CD14-positive monocyte (primary cell): ENCODE measurements around the gene TSC22D1. TPM values are rescaled to one million over a fixed set of nuclear protein-coding genes. Genes with fewer than 3 reads are reported as not detected.

Experiments
- DNase-seq, 3 donors: peaks; one replicate each; pipeline ENCODE4 v3.0.0-alpha.2; 2011 to 2022
- H2AFZ ChIP-seq: 2 replicates; pipeline ENCODE4 v1.6.0; 2012; ENCODE audit warnings: mild to moderate bottlenecking, low read depth, low read length, inconsistent platforms; ENCODE audit not compliant: insufficient read depth, poor library complexity, severe bottlenecking
- H3K27ac ChIP-seq, 2 donors: 1 replicate in 1 of 2; 2 replicates in 1 of 2; pipeline ENCODE4 v1.5.1; 2012 to 2013; ENCODE audit warnings: low read length in 2 of 2, control low read depth in 1 of 2, inconsistent platforms in 1 of 2, low read depth in 1 of 2, mild to moderate bottlenecking in 1 of 2
- H3K27me3 ChIP-seq, 2 donors: one replicate each; pipeline versions ENCODE4 v1.6.0 to v1.6.1; 2011 to 2013; ENCODE audit warnings: low read length in 2 of 2; ENCODE audit not compliant: control insufficient read depth in 2 of 2, insufficient read depth in 2 of 2
- H3K36me3 ChIP-seq, 2 donors: replicated peaks in 1 of 2; 1 replicate in 1 of 2; 2 replicates in 1 of 2; pipeline versions ENCODE4 v1.5.1 to v1.6.1; 2012 to 2013; ENCODE audit warnings: low read length in 2 of 2, control low read depth in 1 of 2, inconsistent platforms in 1 of 2, mild to moderate bottlenecking in 1 of 2; ENCODE audit not compliant: insufficient read depth in 2 of 2, control insufficient read depth in 1 of 2
- H3K4me1 ChIP-seq, 2 donors: 1 replicate in 1 of 2; 2 replicates in 1 of 2; pipeline versions ENCODE4 v1.5.1 to v1.6.1; 2012 to 2013; ENCODE audit warnings: low read length in 2 of 2, control low read depth in 1 of 2, inconsistent platforms in 1 of 2, mild to moderate bottlenecking in 1 of 2, moderate library complexity in 1 of 2; ENCODE audit not compliant: insufficient read depth in 2 of 2, control insufficient read depth in 1 of 2
- H3K4me2 ChIP-seq: replicated peaks from 2 replicates; pipeline ENCODE3; 2012; ENCODE audit warnings: low read length, moderate library complexity, mild to moderate bottlenecking; ENCODE audit not compliant: poor library complexity, severe bottlenecking; ENCODE audit errors: extremely low read depth
- H3K4me3 ChIP-seq, 3 experiments: fragments of 200-600 bp in 1 of 3; sonication (generic) in 1 of 3; replicated peaks in 1 of 3; 1 replicate in 2 of 3; 2 replicates in 1 of 3; pipeline ENCODE4 v1.5.1; 2011 to 2013; ENCODE audit warnings: low read length in 3 of 3, mild to moderate bottlenecking in 3 of 3, control low read depth in 2 of 3, low read depth in 2 of 3, inconsistent platforms in 1 of 3, moderate library complexity in 1 of 3
- H3K79me2 ChIP-seq: 2 replicates; pipeline ENCODE4 v1.6.0; 2012; ENCODE audit warnings: mild to moderate bottlenecking, control low read depth, inconsistent platforms, low read length, moderate library complexity; ENCODE audit not compliant: insufficient read depth
- H3K9ac ChIP-seq: 2 replicates; pipeline ENCODE4 v1.6.0; 2017; ENCODE audit warnings: low read length, mild to moderate bottlenecking; ENCODE audit not compliant: insufficient read depth, poor library complexity, severe bottlenecking
- H3K9me3 ChIP-seq, 2 donors: replicated peaks in 1 of 2; 1 replicate in 1 of 2; 2 replicates in 1 of 2; pipeline versions ENCODE4 v1.5.1 to v1.6.1; 2012 to 2013; ENCODE audit warnings: low read length in 2 of 2, control low read depth in 1 of 2; ENCODE audit not compliant: control insufficient read depth in 1 of 2, insufficient read depth in 1 of 2
- H4K20me1 ChIP-seq: 2 replicates; pipeline ENCODE4 v1.6.0; 2012; ENCODE audit warnings: mild to moderate bottlenecking, low read length, control low read depth, moderate library complexity; ENCODE audit not compliant: insufficient read depth
- H3K27ac Mint-ChIP-seq, 7 donors: one replicate each; pipeline ENCODE4 v1.8.0; 2020; ENCODE audit warnings: mild to moderate bottlenecking in 7 of 7, mixed read lengths in 7 of 7, moderate library complexity in 6 of 7, inconsistent platforms in 2 of 7
- H3K27me3 Mint-ChIP-seq, 3 donors: one replicate each; pipeline ENCODE4 v1.8.0; 2021 to 2022; ENCODE audit warnings: low read depth in 3 of 3, mild to moderate bottlenecking in 3 of 3, mixed read lengths in 3 of 3, moderate library complexity in 3 of 3, inconsistent platforms in 1 of 3
- H3K36me3 Mint-ChIP-seq, 2 donors: one replicate each; pipeline ENCODE4 v1.8.0; 2020; ENCODE audit warnings: mixed read lengths in 2 of 2, inconsistent platforms in 1 of 2, mild to moderate bottlenecking in 1 of 2
- H3K4me1 Mint-ChIP-seq: one replicate; pipeline ENCODE4 v1.8.0; 2020; ENCODE audit warnings: mild to moderate bottlenecking, mixed read lengths
- H3K4me3 Mint-ChIP-seq, 2 donors: one replicate each; pipeline ENCODE4 v1.8.0; 2020; ENCODE audit warnings: mild to moderate bottlenecking in 2 of 2, mixed read lengths in 2 of 2, moderate library complexity in 1 of 2
- H3K9me3 Mint-ChIP-seq, 7 donors: one replicate each; pipeline ENCODE4 v1.8.0; 2020 to 2022; ENCODE audit warnings: mixed read lengths in 7 of 7, mild to moderate bottlenecking in 6 of 7, moderate library complexity in 6 of 7, inconsistent platforms in 2 of 7
- CTCF ChIP-seq: fragments of 200-600 bp; IDR thresholded peaks from one replicate; pipeline ENCODE4 v1.8.0; 2022; ENCODE audit warnings: antibody characterized with exemption, mild to moderate bottlenecking
- WGBS: methylation state at CpG from one replicate; pipeline ENCODE4 v1.1.5; 2013; ENCODE audit warnings: missing lambda C conversion rate; ENCODE audit not compliant: insufficient coverage; 5-methylcytosine and 5-hydroxymethylcytosine counted together
- intact Hi-C, 2 donors: fragments of 100-400 bp; cut with micrococcal nuclease; formaldehyde crosslinking; loops; one replicate each; pipeline versions ENCODE4 v1.15.0 to v1.15.1; 2023
- polyA plus RNA-seq, 3 donors: library from polyadenylated mRNA; depleted of rRNA in 1 of 3; unstranded in 2 of 3; stranded (reverse) in 1 of 3; fragments of 300-500 nt in 2 of 3; fragments of >200 nt in 1 of 3; fragmentation: Illumina TruSeq in 2 of 3; gene quantifications; 1 replicate in 2 of 3; 2 replicates in 1 of 3; pipeline ENCODE4 v1.2.3, GENCODE V29; 2012 to 2021

The TSC22D1 gene
- polyA plus RNA-seq, 3 donors = 1.9 to 10.4 (median 3.1) TPM

GRCh38 chr13:44410328-44410859, 165.7 kb downstream of the TSC22D1 start:
- Histone ChIP-seq H3K4me1 (peaks cover 0 to 3% of the 10 kb centered on the region in 2 donors), H3K4me3 (no peak overlapping the region), H4K20me1 (no peaks in the 10 kb centered on the region), H3K27ac (no peak overlapping the region), H3K9me3 (no peaks in the 10 kb centered on the region), H3K36me3 (no peaks in the 10 kb centered on the region), H2AFZ (no peak overlapping the region), H3K9ac (no peak overlapping the region), H3K79me2 (no peaks in the 10 kb centered on the region), H3K4me2 (no peak overlapping the region), H3K27me3 (no peaks in the 10 kb centered on the region)
- H3K4me1 Mint-ChIP-seq = peaks cover 20% of the 10 kb centered on the region
- H3K27ac Mint-ChIP-seq = no peak overlapping the region
- H3K27me3 Mint-ChIP-seq = peaks cover 11 to 14% (median 11%) of the 10 kb centered on the region in 3 donors
- intact Hi-C loops = no loop called here
- H3K9me3 Mint-ChIP-seq = peaks cover 0 to 3% (median 0%) of the 10 kb centered on the region in 7 donors
- H3K4me3 Mint-ChIP-seq = no peak overlapping the region
- DNase-seq = no peak
- 77% methylated on average over 3 of the region's 6 CpGs for WGBS
- H3K36me3 Mint-ChIP-seq = no peaks in the 10 kb centered on the region
- TF ChIP-seq CTCF = no peak

GRCh38 chr13:44409595-44409994, 166.5 kb downstream of the TSC22D1 start:
- H3K79me2 ChIP-seq = no peaks in the 10 kb centered on the region
- no peak overlapping the region for H3K27ac ChIP-seq
- Mint-ChIP-seq H3K4me3 (no peak overlapping the region), H3K9me3 (peaks cover 0 to 2% (median 0%) of the 10 kb centered on the region in 7 donors), H3K4me1 (peaks cover 21% of the 10 kb centered on the region), H3K27ac (no peak overlapping the region), H3K27me3 (peaks cover 11 to 17% (median 14%) of the 10 kb centered on the region in 3 donors), H3K36me3 (no peaks in the 10 kb centered on the region)
- no peaks in the 10 kb centered on the region for H3K36me3 ChIP-seq
- H3K9me3 ChIP-seq = no peaks in the 10 kb centered on the region
- intact Hi-C loops = no loop called here
- no peaks in the 10 kb centered on the region for H3K27me3 ChIP-seq
- no peak for DNase-seq
- no peak overlapping the region for H3K4me2 ChIP-seq
- 32% methylated on average over 3 of the region's 4 CpGs for WGBS
- H2AFZ ChIP-seq = no peak overlapping the region
- H3K4me1 ChIP-seq = peaks cover 0 to 3% of the 10 kb centered on the region in 2 donors
- no peak overlapping the region for H3K4me3 ChIP-seq
- no peak overlapping the region for H3K9ac ChIP-seq
- no peak for TF ChIP-seq CTCF
- H4K20me1 ChIP-seq = no peaks in the 10 kb centered on the region
